ENCODE measurements around the gene PSMB5.

DNA sequence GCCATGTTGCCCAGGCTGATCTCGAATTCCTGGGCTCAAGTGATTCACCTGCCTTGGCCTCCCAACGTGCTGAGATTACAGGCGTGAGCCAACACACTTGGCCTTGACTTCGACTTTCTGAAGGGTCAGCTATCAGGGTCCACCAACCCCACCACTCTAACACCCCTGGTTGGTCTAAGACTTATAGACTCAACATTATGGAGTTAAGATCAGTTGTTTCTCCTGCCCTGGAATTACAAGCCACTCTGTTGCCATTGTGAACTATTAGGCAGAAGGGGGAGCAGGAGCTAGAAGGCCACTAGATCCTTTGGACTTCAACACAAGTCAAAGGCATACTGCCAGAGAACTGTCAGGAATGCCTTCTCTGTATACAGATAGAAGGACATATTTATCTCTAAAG lies 5.4 kb upstream of the PSMB5 start:
- TF ChIP-seq, protein P1, sequence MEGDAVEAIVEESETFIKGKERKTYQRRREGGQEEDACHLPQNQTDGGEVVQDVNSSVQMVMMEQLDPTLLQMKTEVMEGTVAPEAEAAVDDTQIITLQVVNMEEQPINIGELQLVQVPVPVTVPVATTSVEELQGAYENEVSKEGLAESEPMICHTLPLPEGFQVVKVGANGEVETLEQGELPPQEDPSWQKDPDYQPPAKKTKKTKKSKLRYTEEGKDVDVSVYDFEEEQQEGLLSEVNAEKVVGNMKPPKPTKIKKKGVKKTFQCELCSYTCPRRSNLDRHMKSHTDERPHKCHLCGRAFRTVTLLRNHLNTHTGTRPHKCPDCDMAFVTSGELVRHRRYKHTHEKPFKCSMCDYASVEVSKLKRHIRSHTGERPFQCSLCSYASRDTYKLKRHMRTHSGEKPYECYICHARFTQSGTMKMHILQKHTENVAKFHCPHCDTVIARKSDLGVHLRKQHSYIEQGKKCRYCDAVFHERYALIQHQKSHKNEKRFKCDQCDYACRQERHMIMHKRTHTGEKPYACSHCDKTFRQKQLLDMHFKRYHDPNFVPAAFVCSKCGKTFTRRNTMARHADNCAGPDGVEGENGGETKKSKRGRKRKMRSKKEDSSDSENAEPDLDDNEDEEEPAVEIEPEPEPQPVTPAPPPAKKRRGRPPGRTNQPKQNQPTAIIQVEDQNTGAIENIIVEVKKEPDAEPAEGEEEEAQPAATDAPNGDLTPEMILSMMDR (IDR thresholded peaks at IDR 0.05; ENCODE audit: low read depth, low read length), result no peak
- TF ChIP-seq EZH2phosphoT487 (IDR thresholded peaks at IDR 0.05; ENCODE audit: low read depth), result no peak
